Small intestine (tissue), 7 donors: Measurements from ENCODE around the gene STARD4. TPM values are rescaled to one million over a fixed set of nuclear protein-coding genes. Genes with fewer than 3 reads are reported as not detected.

Experiments used
- DNase-seq, 2 donors: peaks; one replicate each; pipeline versions ENCODE4 v3.0.0 to v3.0.0-alpha.2; 2013
- FAIRE-seq: peaks from 2 replicates; lab custom pipeline; 2012; peaks lifted over from hg19 to GRCh38; lab: Jason Lieb, UNC
- H3K27ac ChIP-seq, 3 donors: one replicate each; pipeline ENCODE4 v1.5.1; 2013; ENCODE audit warnings: low read length in 2 of 3, mild to moderate bottlenecking in 2 of 3, control low read depth in 1 of 3, inconsistent platforms in 1 of 3, low read depth in 1 of 3, moderate library complexity in 1 of 3
- H3K27me3 ChIP-seq, 3 donors: one replicate each; pipeline ENCODE4 v1.6.1; 2013; ENCODE audit warnings: low read length in 3 of 3, inconsistent platforms in 1 of 3; ENCODE audit not compliant: control insufficient read depth in 3 of 3, insufficient read depth in 3 of 3
- H3K36me3 ChIP-seq, 3 donors: one replicate each; pipeline ENCODE4 v1.6.1; 2013; ENCODE audit warnings: low read length in 3 of 3, inconsistent platforms in 1 of 3, low read depth in 1 of 3, mild to moderate bottlenecking in 1 of 3, moderate library complexity in 1 of 3; ENCODE audit not compliant: control insufficient read depth in 3 of 3, insufficient read depth in 2 of 3
- H3K4me1 ChIP-seq, 3 donors: one replicate each; pipeline ENCODE4 v1.6.1; 2013; ENCODE audit warnings: low read length in 2 of 3, inconsistent platforms in 1 of 3, low read depth in 1 of 3, mild to moderate bottlenecking in 1 of 3, moderate library complexity in 1 of 3; ENCODE audit not compliant: control insufficient read depth in 3 of 3, insufficient read depth in 2 of 3
- H3K4me3 ChIP-seq, 3 donors: one replicate each; pipeline ENCODE4 v1.5.1; 2013; ENCODE audit warnings: low read length in 3 of 3, control low read depth in 1 of 3, inconsistent platforms in 1 of 3, low read depth in 1 of 3, mild to moderate bottlenecking in 1 of 3, moderate library complexity in 1 of 3
- H3K9me3 ChIP-seq, 2 donors: one replicate each; pipeline ENCODE4 v1.6.1; 2013; ENCODE audit warnings: low read depth in 1 of 2, low read length in 1 of 2; ENCODE audit not compliant: control insufficient read depth in 2 of 2, insufficient read depth in 1 of 2
- WGBS, 3 donors: extraction: QIAGEN DNeasy Blood & Tissue Kit; methylation state at CpG; one replicate each; pipeline ENCODE4 v1.1.7; 2013; 5-methylcytosine and 5-hydroxymethylcytosine counted together
- polyA plus RNA-seq, 4 donors: library from polyadenylated mRNA; stranded (reverse) in 3 of 4; unstranded in 1 of 4; fragments of 200-250 nt in 3 of 4; fragments of 120-200 nt in 1 of 4; gene quantifications; one replicate each; pipeline versions ENCODE4 v1.2.1 to v1.2.3, GENCODE V29; 2013
- donor health status: healthy with polysubstance abuse.
- donor health status: control.
- donor health status: control.
- donor health status: Bipolar disorder and iron deficiency.
- donor health status: healthy.

Gene STARD4
- polyA plus RNA-seq, 4 donors: 14.6 to 29.3 (median 24.6) TPM

DNA sequence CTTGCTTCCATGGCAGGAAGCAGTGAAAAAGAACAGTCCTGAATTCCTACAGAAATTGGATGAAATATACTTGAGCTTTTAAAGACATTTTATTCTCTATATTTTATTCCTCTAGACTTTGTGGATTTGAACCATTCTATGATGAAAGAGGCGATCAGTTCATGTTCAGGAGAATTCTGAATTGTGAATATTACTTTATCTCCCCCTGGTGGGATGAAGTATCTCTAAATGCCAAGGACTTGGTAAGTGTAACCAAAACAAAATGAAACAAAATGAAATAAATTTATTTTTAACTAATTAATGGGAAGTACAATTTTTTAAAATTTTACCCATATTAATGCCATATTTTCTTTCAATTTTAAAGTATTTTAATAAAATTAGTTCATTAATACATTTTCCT lies 34.1 kb downstream of the STARD4 start:
- Histone ChIP-seq H3K4me1 (no peaks in the 10 kb centered on the region), H3K9me3 (no peaks in the 10 kb centered on the region), H3K27me3 (no peaks in the 10 kb centered on the region), H3K4me3 (no peak overlapping the region), H3K27ac (no peak overlapping the region), H3K36me3 (no peaks in the 10 kb centered on the region)
- WGBS, 3 donors: 76 to 93% (median 93%) methylated on average over 1 of the region's 1 CpG
- FAIRE-seq: peak; percentile 92
- no peak for DNase-seq

DNA sequence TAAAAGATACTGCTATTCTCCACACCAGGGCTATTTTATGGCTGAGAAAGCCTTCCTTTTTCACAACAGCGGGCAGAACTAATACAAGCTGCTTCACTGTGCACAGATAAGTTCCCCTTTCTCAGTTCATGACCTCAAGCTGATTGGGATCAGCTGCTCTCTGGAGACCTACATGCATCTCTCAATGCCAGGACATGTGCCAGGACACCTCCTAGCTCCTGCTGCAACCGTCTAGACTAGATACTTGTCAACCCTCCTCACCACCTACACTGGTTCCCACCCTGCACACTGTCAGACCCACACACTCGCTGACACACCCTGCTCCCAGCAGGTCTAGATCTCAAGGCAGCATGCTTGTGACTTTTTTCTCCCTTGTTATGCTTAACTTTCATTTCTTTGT lies 39.8 kb downstream of the STARD4 start:
- no peak for FAIRE-seq
- 49 to 58% (median 51%) methylated on average over 3 of the region's 3 CpGs for WGBS, 3 donors
- Histone ChIP-seq H3K27ac (no peak overlapping the region), H3K4me3 (no peak overlapping the region), H3K4me1 (no peaks in the 10 kb centered on the region), H3K27me3 (no peaks in the 10 kb centered on the region), H3K9me3 (no peaks in the 10 kb centered on the region), H3K36me3 (no peaks in the 10 kb centered on the region)
- DNase-seq: no peak

GRCh38 chr5:111472096-111472495 lies 40.2 kb downstream of the STARD4 start:
- no peak for DNase-seq
- 89 to 90% (median 90%) methylated on average over 3 of the region's 3 CpGs for WGBS, 3 donors

DNA sequence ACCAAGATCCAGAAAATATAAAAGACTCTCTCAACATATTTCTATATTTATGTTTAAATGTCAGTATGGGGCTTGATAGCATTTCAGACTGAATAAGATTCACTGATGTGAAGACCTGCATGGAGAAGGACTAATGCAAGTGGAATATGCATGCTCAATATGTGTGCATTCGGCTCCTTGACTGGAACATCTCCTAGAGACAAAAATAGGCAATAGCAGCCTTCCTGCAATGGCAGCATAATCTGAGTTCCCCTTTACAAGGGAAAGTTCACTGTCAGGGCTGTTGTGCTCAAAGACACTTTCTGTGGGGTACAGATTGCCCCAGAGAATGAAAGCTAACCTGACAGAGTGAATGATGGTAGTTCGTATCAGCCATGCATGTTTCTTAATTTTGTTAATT lies 42.4 kb downstream of the STARD4 start:
- H3K9me3 ChIP-seq: no peaks in the 10 kb centered on the region
- DNase-seq (no peak), FAIRE-seq (no peak)
- H3K4me3 ChIP-seq: no peak overlapping the region
- H3K36me3 ChIP-seq: no peaks in the 10 kb centered on the region
- no peaks in the 10 kb centered on the region for H3K27me3 ChIP-seq
- H3K4me1 ChIP-seq: no peaks in the 10 kb centered on the region
- H3K27ac ChIP-seq: no peak overlapping the region
- 67 to 88% (median 68%) methylated on average over 2 of the region's 2 CpGs for WGBS, 3 donors

More at GRCh38 chr5:111472096-111472495, 40.2 kb downstream of the STARD4 start:
- H3K4me1 ChIP-seq: no peaks in the 10 kb centered on the region
- no peaks in the 10 kb centered on the region for H3K9me3 ChIP-seq
- H3K36me3 ChIP-seq: no peaks in the 10 kb centered on the region
- no peak overlapping the region for H3K4me3 ChIP-seq
- H3K27me3 ChIP-seq: no peaks in the 10 kb centered on the region
- FAIRE-seq: no peak
- H3K27ac ChIP-seq: no peak overlapping the region

- H3K9me3 ChIP-seq: no peaks in the 10 kb centered on the region
- no peak for DNase-seq
- no peak for FAIRE-seq
- no peak overlapping the region for H3K4me3 ChIP-seq
- H3K36me3 ChIP-seq: no peaks in the 10 kb centered on the region
- H3K27ac ChIP-seq: no peak overlapping the region
- H3K4me1 ChIP-seq: no peaks in the 10 kb centered on the region
- no peaks in the 10 kb centered on the region for H3K27me3 ChIP-seq
- 77 to 81% (median 79%) methylated on average over 2 of the region's 2 CpGs for WGBS, 3 donors
Observed at GRCh38 chr5:111469293-111469896, 42.9 kb downstream of the STARD4 start.

DNA sequence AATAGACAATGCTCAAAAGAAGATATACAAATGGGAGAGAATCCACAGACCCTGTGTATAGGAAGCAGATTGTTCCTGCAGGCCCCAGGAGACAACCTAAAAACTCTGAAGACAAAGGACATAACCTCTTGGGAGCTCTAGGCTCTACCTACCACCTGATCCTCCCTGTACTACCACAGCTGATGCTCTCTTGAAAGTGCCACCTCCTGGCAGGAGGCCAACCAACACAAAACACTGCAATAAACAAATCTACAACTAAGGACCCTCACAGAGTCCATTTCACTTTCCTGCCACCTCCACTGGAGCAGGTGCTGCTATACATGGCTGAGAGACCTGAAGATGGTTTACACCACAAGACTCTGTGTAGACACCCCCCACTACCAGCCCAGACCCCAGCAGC lies 49.0 kb downstream of the STARD4 start:
- Histone ChIP-seq H3K9me3 (no peaks in the 10 kb centered on the region), H3K27me3 (no peaks in the 10 kb centered on the region), H3K27ac (no peak overlapping the region), H3K36me3 (no peaks in the 10 kb centered on the region), H3K4me3 (no peak overlapping the region), H3K4me1 (no peaks in the 10 kb centered on the region)
- no peak for FAIRE-seq
- no peak for DNase-seq

DNA sequence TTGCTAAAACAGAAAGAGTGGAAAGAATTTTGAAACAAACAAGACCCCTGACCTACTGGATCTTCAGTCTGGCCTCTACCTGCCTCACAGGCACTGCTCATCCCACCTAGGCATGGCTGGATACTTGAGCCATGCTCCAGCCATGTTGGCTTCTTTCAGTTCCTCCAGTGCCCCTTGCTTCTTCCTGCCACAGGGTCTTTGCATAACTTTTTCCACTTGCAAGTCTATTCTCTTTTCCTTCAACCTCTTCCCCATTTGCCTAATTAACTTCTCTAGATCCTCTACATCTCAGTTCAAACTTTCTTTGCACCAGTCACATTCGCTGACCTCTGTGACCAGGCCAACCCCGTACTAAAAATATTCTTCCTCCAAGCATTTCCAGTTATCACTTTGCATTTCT lies 50.4 kb downstream of the STARD4 start:
- H3K9me3 ChIP-seq: no peaks in the 10 kb centered on the region
- peaks cover 0 to 2% (median 0%) of the 10 kb centered on the region in 3 donors for H3K36me3 ChIP-seq
- H3K27me3 ChIP-seq: no peaks in the 10 kb centered on the region
- no peak for DNase-seq
- WGBS, 3 donors: 78 to 91% (median 84%) methylated on average over 2 of the region's 2 CpGs
- H3K4me1 ChIP-seq: no peaks in the 10 kb centered on the region
- no peak overlapping the region for H3K4me3 ChIP-seq
- no peak for FAIRE-seq
- no peak overlapping the region for H3K27ac ChIP-seq

- FAIRE-seq (no peak), DNase-seq (peak; percentile 5 to 16)
- 48 to 67% (median 57%) methylated on average over 3 of the region's 3 CpGs for whole genome bisulfite sequencing, 3 donors
- Histone ChIP-seq H3K36me3 (peaks cover 0 to 2% (median 0%) of the 10 kb centered on the region in 3 donors), H3K9me3 (no peaks in the 10 kb centered on the region), H3K27me3 (no peaks in the 10 kb centered on the region), H3K27ac (no peak overlapping the region), H3K4me3 (no peak overlapping the region), H3K4me1 (no peaks in the 10 kb centered on the region)
Observed at GRCh38 chr5:111461255-111461671, 51.1 kb downstream of the STARD4 start.

- WGBS, 3 donors: 66 to 80% (median 67%) methylated on average over 2 of the region's 2 CpGs
Observed at GRCh38 chr5:111454776-111455175, 57.6 kb downstream of the STARD4 start.

More at GRCh38 chr5:111454776-111455175, 57.6 kb downstream of the STARD4 start:
- H3K4me1 ChIP-seq: no peaks in the 10 kb centered on the region
- no peak overlapping the region for H3K27ac ChIP-seq
- H3K36me3 ChIP-seq: peaks cover 0 to 2% (median 0%) of the 10 kb centered on the region in 3 donors
- FAIRE-seq (no peak), DNase-seq (no peak)
- H3K4me3 ChIP-seq: no peak overlapping the region
- H3K9me3 ChIP-seq: no peaks in the 10 kb centered on the region
- H3K27me3 ChIP-seq: no peaks in the 10 kb centered on the region
